GM23338 (cell line): ENCODE data around the gene SAC3D1. TPM values are rescaled to one million over a fixed set of nuclear protein-coding genes. Genes with fewer than 3 reads are reported as not detected.
A peak's percentile ranks its signal among the peaks of the same experiment; 100 is the strongest.

ENCODE experiments used
- ATAC-seq: fragments of 200-7000 bp; cut with Tn5 transposase; 3 replicates; pipeline ENCODE4 v1.9.1; 2020
- DNase-seq: peaks from one replicate; pipeline ENCODE4 v3.0.0-alpha.2; 2015; ENCODE audit warnings: low spot score
- H2AFZ ChIP-seq: fragments of 200-600 bp; sonication (generic); 2 replicates; pipeline ENCODE4 v1.8.0; 2016; ENCODE audit warnings: antibody characterized with exemption, mild to moderate bottlenecking, moderate library complexity
- H3F3A ChIP-seq: fragments of 200-600 bp; sonication (generic); replicated peaks from 2 replicates; pipeline ENCODE4 v1.8.0; 2017; ENCODE audit warnings: antibody characterized with exemption, mixed run types, low read depth
- H3K27ac ChIP-seq: fragments of 200-600 bp; sonication (generic); 2 replicates; pipeline ENCODE4 v1.6.1; 2016; ENCODE audit warnings: low read depth
- H3K27me3 ChIP-seq: fragments of 200-600 bp; sonication (generic); 2 replicates; pipeline ENCODE4 v1.8.0; 2016; ENCODE audit warnings: mild to moderate bottlenecking, mixed run types, moderate library complexity; ENCODE audit not compliant: insufficient read depth
- H3K36me3 ChIP-seq: fragments of 200-600 bp; sonication (generic); 2 replicates; pipeline ENCODE4 v1.8.0; 2016; ENCODE audit warnings: mild to moderate bottlenecking; ENCODE audit not compliant: insufficient read depth
- H3K4me1 ChIP-seq: fragments of 200-600 bp; sonication (generic); 2 replicates; pipeline ENCODE4 v1.8.0; 2016; ENCODE audit warnings: mild to moderate bottlenecking, moderate library complexity; ENCODE audit not compliant: insufficient read depth
- H3K4me2 ChIP-seq: fragments of 200-600 bp; sonication (generic); 2 replicates; pipeline ENCODE4 v1.7.1; 2017; ENCODE audit warnings: mixed run types
- H3K4me3 ChIP-seq: fragments of 200-600 bp; sonication (generic); 2 replicates; pipeline ENCODE4 v1.6.1; 2016; ENCODE audit warnings: mixed run types
- H3K79me2 ChIP-seq: fragments of 200-600 bp; sonication (generic); replicated peaks from 2 replicates; pipeline ENCODE4 v1.8.0; 2017; ENCODE audit warnings: mild to moderate bottlenecking; ENCODE audit not compliant: insufficient read depth
- H3K9me2 ChIP-seq: fragments of 200-600 bp; sonication (generic); 2 replicates; pipeline ENCODE4 v1.8.0; 2017; ENCODE audit not compliant: insufficient read depth
- H4K20me1 ChIP-seq: fragments of 200-600 bp; sonication (generic); replicated peaks from 2 replicates; pipeline ENCODE4 v1.8.0; 2017; ENCODE audit warnings: mild to moderate bottlenecking; ENCODE audit not compliant: insufficient read depth
- H3K27ac Mint-ChIP-seq: 2 replicates; pipeline ENCODE4 v1.8.0; 2020; ENCODE audit warnings: inconsistent platforms, mild to moderate bottlenecking, moderate library complexity, mixed read lengths
- H3K27me3 Mint-ChIP-seq: 3 replicates; pipeline ENCODE4 v1.8.0; 2022; ENCODE audit warnings: low read depth, mild to moderate bottlenecking, moderate library complexity, mixed read lengths, inconsistent platforms; ENCODE audit not compliant: insufficient read depth, poor library complexity
- H3K36me3 Mint-ChIP-seq: 3 replicates; pipeline ENCODE4 v1.8.0; 2021; ENCODE audit warnings: low read depth, mild to moderate bottlenecking, inconsistent platforms, moderate library complexity, mixed read lengths
- H3K4me1 Mint-ChIP-seq: 3 replicates; pipeline ENCODE4 v1.8.0; 2020; ENCODE audit warnings: mild to moderate bottlenecking, inconsistent platforms, mixed read lengths
- H3K4me3 Mint-ChIP-seq: 3 replicates; pipeline ENCODE4 v1.8.0; 2021; ENCODE audit warnings: moderate library complexity, mild to moderate bottlenecking, inconsistent platforms, mixed read lengths
- H3K9me3 Mint-ChIP-seq: 3 replicates; pipeline ENCODE4 v1.8.0; 2020; ENCODE audit warnings: moderate library complexity, mild to moderate bottlenecking, inconsistent platforms, mixed read lengths
- CREB1 ChIP-seq: fragments of 250-450 bp; sonication (Bioruptor Pico); IDR thresholded peaks from 2 replicates; pipeline ENCODE4 v1.5.0; 2020; ENCODE audit warnings: low read depth, mild to moderate bottlenecking, moderate library complexity
- EZH2 ChIP-seq: fragments of 200-600 bp; sonication (generic); IDR thresholded peaks from one replicate; pipeline ENCODE4 v1.8.0; 2017; ENCODE audit warnings: antibody characterized with exemption, mild to moderate bottlenecking, low read depth; ENCODE audit not compliant: unreplicated experiment
- EZH2phosphoT487 ChIP-seq: fragments of 200-600 bp; sonication (generic); IDR thresholded peaks from one replicate; pipeline ENCODE4 v1.8.1; 2018; ENCODE audit warnings: antibody characterized with exemption; ENCODE audit not compliant: unreplicated experiment
- JUNB ChIP-seq: IDR thresholded peaks from one replicate; pipeline ENCODE4 v1.6.1; 2016; ENCODE audit warnings: antibody characterized with exemption; ENCODE audit not compliant: unreplicated experiment
- NANOG ChIP-seq: IDR thresholded peaks from 2 replicates; pipeline ENCODE4 v1.6.1; 2016; ENCODE audit warnings: antibody characterized with exemption, borderline replicate concordance
- POLR2AphosphoS5 ChIP-seq: IDR thresholded peaks from 2 replicates; pipeline ENCODE4 v1.6.1; 2016; ENCODE audit warnings: antibody characterized with exemption, low read depth
- STAT1 ChIP-seq: IDR thresholded peaks from one replicate; pipeline ENCODE4 v1.6.1; 2016; ENCODE audit warnings: antibody characterized with exemption; ENCODE audit not compliant: unreplicated experiment
- ZNF114 ChIP-seq: fragments of 250-450 bp; sonication (Bioruptor Pico); IDR thresholded peaks from 2 replicates; pipeline ENCODE4 v1.5.0; 2020; ENCODE audit warnings: mild to moderate bottlenecking, moderate library complexity
- ZNF331 ChIP-seq: fragments of 250-450 bp; sonication (Bioruptor Pico); IDR thresholded peaks from 2 replicates; pipeline ENCODE4 v1.5.0; 2020; ENCODE audit warnings: low read depth, mild to moderate bottlenecking, moderate library complexity
- polyA plus RNA-seq: library from polyadenylated mRNA; unstranded; fragments of >200 nt; fragmentation: Nextera tagmentation; extraction: Ambion mirVana; gene quantifications from 2 replicates; pipeline ENCODE4 v1.2.1, GENCODE V29; 2016
- total RNA-seq: library from RNA; depleted of rRNA; stranded (reverse); fragments of >200 nt; shearing (Covaris generic); gene quantifications from 2 replicates; pipeline ENCODE4 v1.2.3, GENCODE V29; 2014
- TF ChIP-seq, protein P1 (sequence below), 2 experiments: fragments of 200-600 bp in 1 of 2; sonication (generic) in 1 of 2; conservative IDR thresholded peaks; 2 replicates each; pipeline versions ENCODE4 v1.5.1 to v1.6.1; 2016 to 2017; ENCODE audit warnings: antibody characterized with exemption in 2 of 2, low read depth in 2 of 2, mild to moderate bottlenecking in 2 of 2, moderate library complexity in 1 of 2
- TF ChIP-seq, protein P2 (sequence below): fragments of 250-450 bp; sonication (Bioruptor Pico); IDR thresholded peaks from 2 replicates; pipeline ENCODE4 v1.5.0; 2020; ENCODE audit warnings: mild to moderate bottlenecking, moderate library complexity
- TF ChIP-seq, protein P3 (sequence below): IDR thresholded peaks from 2 replicates; pipeline ENCODE4 v1.6.1; 2016; ENCODE audit warnings: antibody characterized with exemption
- TF ChIP-seq, protein P4 (sequence below): IDR thresholded peaks from one replicate; pipeline ENCODE4 v1.6.1; 2018; ENCODE audit warnings: antibody characterized with exemption; ENCODE audit not compliant: unreplicated experiment

Gene SAC3D1
- total and polyA plus RNA-seq, 2 experiments from 2014 or later = 21.6 to 30.3 TPM

DNA sequence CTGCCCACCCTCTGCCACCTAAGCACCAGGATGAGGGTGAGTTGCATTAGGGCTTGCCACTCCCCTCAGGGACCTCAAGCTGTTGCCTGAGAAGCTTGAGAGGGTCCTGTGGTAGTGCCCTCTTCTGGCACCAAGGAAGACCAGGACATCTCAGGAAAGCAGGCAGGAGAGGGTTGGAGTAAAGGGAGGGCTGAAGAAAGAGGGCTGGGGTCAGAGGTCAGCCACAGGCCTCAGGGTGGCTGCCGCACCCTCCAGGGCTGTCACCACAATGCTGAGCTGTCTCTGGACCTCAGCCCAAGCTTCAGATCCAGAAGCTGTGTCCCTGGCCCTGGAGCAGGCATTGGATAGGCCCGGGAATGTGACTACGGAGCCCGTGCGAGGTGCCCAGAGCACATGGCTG is 4.1 kb downstream of the SAC3D1 start (continued):
- TF ChIP-seq, protein P1, sequence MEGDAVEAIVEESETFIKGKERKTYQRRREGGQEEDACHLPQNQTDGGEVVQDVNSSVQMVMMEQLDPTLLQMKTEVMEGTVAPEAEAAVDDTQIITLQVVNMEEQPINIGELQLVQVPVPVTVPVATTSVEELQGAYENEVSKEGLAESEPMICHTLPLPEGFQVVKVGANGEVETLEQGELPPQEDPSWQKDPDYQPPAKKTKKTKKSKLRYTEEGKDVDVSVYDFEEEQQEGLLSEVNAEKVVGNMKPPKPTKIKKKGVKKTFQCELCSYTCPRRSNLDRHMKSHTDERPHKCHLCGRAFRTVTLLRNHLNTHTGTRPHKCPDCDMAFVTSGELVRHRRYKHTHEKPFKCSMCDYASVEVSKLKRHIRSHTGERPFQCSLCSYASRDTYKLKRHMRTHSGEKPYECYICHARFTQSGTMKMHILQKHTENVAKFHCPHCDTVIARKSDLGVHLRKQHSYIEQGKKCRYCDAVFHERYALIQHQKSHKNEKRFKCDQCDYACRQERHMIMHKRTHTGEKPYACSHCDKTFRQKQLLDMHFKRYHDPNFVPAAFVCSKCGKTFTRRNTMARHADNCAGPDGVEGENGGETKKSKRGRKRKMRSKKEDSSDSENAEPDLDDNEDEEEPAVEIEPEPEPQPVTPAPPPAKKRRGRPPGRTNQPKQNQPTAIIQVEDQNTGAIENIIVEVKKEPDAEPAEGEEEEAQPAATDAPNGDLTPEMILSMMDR (conservative IDR thresholded peaks at IDR 0.05; ENCODE audit: low read depth in 2 of 2) = peak in 1 of 2 experiments; percentile 30; a peak in 1 of 4 replicates

DNA sequence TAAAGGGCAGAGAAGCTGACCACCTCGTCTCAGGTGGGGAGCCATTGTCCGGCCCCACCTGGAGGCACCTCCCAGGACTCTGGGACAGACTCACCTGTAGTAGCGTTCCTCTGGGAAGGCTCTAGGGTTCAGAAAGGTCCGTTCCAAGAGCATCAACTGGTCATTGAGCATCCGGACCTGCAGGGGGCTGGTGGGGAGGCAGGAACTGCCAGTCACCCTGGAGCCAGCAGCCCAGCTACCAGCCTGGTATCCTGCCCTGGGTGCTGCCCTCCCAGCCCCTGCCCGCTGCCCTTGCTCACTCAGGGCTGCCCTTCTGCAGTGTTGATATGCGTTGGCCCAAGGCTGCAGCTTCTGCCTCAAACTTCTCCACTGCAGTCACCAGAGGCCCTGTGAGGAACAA is 4.7 kb downstream of the SAC3D1 start:
- Mint-ChIP-seq H3K27me3 (peaks cover 8% of the 10 kb centered on the region), H3K9me3 (no peaks in the 10 kb centered on the region), H3K4me3 (no peak overlapping the region), H3K27ac (no peak overlapping the region), H3K36me3 (peaks cover 17% of the 10 kb centered on the region), H3K4me1 (peaks cover 17% of the 10 kb centered on the region)
- Histone ChIP-seq H3K79me2 (peaks cover 18% of the 10 kb centered on the region), H4K20me1 (peaks cover 11% of the 10 kb centered on the region), H3K9me2 (no peaks in the 10 kb centered on the region), H3K27me3 (peaks cover 7% of the 10 kb centered on the region; the same call in 1 of the 2 replicates), H2AFZ (no peak overlapping the region), H3K27ac (no peak overlapping the region), H3K4me3 (no peak overlapping the region), H3F3A (0 out of 2 replicates have a peak, but pooled peaks cover 6% of the 10 kb centered on the region), H3K4me2 (no peak overlapping the region), H3K4me1 (peaks cover 3% of the 10 kb centered on the region; the same call in 1 of the 2 replicates), H3K36me3 (no peaks in the 10 kb centered on the region)
- peak; percentile 28 for DNase-seq
- no peak for ATAC-seq
- TF ChIP-seq EZH2 = no peak
- TF ChIP-seq, protein P2, sequence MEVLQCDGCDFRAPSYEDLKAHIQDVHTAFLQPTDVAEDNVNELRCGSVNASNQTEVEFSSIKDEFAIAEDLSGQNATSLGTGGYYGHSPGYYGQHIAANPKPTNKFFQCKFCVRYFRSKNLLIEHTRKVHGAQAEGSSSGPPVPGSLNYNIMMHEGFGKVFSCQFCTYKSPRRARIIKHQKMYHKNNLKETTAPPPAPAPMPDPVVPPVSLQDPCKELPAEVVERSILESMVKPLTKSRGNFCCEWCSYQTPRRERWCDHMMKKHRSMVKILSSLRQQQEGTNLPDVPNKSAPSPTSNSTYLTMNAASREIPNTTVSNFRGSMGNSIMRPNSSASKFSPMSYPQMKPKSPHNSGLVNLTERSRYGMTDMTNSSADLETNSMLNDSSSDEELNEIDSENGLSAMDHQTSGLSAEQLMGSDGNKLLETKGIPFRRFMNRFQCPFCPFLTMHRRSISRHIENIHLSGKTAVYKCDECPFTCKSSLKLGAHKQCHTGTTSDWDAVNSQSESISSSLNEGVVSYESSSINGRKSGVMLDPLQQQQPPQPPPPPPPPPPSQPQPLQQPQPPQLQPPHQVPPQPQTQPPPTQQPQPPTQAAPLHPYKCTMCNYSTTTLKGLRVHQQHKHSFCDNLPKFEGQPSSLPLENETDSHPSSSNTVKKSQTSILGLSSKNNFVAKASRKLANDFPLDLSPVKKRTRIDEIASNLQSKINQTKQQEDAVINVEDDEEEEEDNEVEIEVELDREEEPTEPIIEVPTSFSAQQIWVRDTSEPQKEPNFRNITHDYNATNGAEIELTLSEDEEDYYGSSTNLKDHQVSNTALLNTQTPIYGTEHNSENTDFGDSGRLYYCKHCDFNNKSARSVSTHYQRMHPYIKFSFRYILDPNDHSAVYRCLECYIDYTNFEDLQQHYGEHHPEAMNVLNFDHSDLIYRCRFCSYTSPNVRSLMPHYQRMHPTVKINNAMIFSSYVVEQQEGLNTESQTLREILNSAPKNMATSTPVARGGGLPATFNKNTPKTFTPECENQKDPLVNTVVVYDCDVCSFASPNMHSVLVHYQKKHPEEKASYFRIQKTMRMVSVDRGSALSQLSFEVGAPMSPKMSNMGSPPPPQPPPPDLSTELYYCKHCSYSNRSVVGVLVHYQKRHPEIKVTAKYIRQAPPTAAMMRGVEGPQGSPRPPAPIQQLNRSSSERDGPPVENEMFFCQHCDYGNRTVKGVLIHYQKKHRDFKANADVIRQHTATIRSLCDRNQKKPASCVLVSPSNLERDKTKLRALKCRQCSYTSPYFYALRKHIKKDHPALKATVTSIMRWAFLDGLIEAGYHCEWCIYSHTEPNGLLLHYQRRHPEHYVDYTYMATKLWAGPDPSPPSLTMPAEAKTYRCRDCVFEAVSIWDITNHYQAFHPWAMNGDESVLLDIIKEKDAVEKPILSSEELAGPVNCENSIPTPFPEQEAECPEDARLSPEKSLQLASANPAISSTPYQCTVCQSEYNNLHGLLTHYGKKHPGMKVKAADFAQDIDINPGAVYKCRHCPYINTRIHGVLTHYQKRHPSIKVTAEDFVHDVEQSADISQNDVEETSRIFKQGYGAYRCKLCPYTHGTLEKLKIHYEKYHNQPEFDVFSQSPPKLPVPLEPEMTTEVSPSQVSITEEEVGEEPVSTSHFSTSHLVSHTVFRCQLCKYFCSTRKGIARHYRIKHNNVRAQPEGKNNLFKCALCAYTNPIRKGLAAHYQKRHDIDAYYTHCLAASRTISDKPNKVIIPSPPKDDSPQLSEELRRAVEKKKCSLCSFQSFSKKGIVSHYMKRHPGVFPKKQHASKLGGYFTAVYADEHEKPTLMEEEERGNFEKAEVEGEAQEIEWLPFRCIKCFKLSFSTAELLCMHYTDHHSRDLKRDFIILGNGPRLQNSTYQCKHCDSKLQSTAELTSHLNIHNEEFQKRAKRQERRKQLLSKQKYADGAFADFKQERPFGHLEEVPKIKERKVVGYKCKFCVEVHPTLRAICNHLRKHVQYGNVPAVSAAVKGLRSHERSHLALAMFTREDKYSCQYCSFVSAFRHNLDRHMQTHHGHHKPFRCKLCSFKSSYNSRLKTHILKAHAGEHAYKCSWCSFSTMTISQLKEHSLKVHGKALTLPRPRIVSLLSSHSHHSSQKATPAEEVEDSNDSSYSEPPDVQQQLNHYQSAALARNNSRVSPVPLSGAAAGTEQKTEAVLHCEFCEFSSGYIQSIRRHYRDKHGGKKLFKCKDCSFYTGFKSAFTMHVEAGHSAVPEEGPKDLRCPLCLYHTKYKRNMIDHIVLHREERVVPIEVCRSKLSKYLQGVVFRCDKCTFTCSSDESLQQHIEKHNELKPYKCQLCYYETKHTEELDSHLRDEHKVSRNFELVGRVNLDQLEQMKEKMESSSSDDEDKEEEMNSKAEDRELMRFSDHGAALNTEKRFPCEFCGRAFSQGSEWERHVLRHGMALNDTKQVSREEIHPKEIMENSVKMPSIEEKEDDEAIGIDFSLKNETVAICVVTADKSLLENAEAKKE (CRISPR knock-in tag) = no peak
- no peak for TF ChIP-seq JUNB
- no peak for TF ChIP-seq EZH2phosphoT487
- TF ChIP-seq POLR2AphosphoS5 = no peak
- TF ChIP-seq, protein P3, sequence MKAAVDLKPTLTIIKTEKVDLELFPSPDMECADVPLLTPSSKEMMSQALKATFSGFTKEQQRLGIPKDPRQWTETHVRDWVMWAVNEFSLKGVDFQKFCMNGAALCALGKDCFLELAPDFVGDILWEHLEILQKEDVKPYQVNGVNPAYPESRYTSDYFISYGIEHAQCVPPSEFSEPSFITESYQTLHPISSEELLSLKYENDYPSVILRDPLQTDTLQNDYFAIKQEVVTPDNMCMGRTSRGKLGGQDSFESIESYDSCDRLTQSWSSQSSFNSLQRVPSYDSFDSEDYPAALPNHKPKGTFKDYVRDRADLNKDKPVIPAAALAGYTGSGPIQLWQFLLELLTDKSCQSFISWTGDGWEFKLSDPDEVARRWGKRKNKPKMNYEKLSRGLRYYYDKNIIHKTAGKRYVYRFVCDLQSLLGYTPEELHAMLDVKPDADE = no peak
- TF ChIP-seq CREB1 = no peak
- TF ChIP-seq, protein P4, sequence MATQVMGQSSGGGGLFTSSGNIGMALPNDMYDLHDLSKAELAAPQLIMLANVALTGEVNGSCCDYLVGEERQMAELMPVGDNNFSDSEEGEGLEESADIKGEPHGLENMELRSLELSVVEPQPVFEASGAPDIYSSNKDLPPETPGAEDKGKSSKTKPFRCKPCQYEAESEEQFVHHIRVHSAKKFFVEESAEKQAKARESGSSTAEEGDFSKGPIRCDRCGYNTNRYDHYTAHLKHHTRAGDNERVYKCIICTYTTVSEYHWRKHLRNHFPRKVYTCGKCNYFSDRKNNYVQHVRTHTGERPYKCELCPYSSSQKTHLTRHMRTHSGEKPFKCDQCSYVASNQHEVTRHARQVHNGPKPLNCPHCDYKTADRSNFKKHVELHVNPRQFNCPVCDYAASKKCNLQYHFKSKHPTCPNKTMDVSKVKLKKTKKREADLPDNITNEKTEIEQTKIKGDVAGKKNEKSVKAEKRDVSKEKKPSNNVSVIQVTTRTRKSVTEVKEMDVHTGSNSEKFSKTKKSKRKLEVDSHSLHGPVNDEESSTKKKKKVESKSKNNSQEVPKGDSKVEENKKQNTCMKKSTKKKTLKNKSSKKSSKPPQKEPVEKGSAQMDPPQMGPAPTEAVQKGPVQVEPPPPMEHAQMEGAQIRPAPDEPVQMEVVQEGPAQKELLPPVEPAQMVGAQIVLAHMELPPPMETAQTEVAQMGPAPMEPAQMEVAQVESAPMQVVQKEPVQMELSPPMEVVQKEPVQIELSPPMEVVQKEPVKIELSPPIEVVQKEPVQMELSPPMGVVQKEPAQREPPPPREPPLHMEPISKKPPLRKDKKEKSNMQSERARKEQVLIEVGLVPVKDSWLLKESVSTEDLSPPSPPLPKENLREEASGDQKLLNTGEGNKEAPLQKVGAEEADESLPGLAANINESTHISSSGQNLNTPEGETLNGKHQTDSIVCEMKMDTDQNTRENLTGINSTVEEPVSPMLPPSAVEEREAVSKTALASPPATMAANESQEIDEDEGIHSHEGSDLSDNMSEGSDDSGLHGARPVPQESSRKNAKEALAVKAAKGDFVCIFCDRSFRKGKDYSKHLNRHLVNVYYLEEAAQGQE = no peak
- no peak for TF ChIP-seq ZNF331 (CRISPR knock-in tag)
- TF ChIP-seq NANOG = no peak
- no peak for TF ChIP-seq ZNF114 (CRISPR knock-in tag)
- no peak for TF ChIP-seq STAT1
